ENCODE results near the gene ZNF597. TPM values are rescaled to one million over a fixed set of nuclear protein-coding genes. Genes with fewer than 3 reads are reported as not detected.

The ZNF597 gene
- total RNA-seq, 1 experiment from 2014 or later: 2.2 TPM

- Mint-ChIP-seq H3K27ac (no peak overlapping the region), H3K4me3 (no peak overlapping the region), H3K9me3 (peaks cover 43% of the 10 kb centered on the region), H3K36me3 (peaks cover 83% of the 10 kb centered on the region), H3K4me1 (no peaks in the 10 kb centered on the region), H3K27me3 (ENCODE audit: low read depth) (peaks cover 5% of the 10 kb centered on the region; the same call in 1 of the 2 replicates)
- POLR2A ChIA-PET: no interaction called here
- CTCF ChIA-PET: no interaction called here
- ATAC-seq: no peak
- TF ChIP-seq ZNF671 (CRISPR knock-in tag; IDR thresholded peaks at IDR 0.05) (no peak), ZNF121 (CRISPR knock-in tag; IDR thresholded peaks at IDR 0.05) (no peak), MXD4 (CRISPR knock-in tag; IDR thresholded peaks at IDR 0.05; ENCODE audit: borderline replicate concordance) (no peak), JUN (CRISPR knock-in tag; IDR thresholded peaks at IDR 0.05) (no peak), E2F4 (CRISPR knock-in tag; IDR thresholded peaks at IDR 0.05; ENCODE audit: borderline replicate concordance, low read depth) (no peak), ZNF219 (CRISPR knock-in tag; IDR thresholded peaks at IDR 0.05; ENCODE audit: borderline replicate concordance) (no peak), ZNF263 (CRISPR knock-in tag; IDR thresholded peaks at IDR 0.05; ENCODE audit: low read depth) (no peak), KAT7 (CRISPR knock-in tag; IDR thresholded peaks at IDR 0.05; ENCODE audit: borderline replicate concordance) (no peak), ARID4B (CRISPR knock-in tag; IDR thresholded peaks at IDR 0.05; ENCODE audit: borderline replicate concordance) (no peak), ESRRA (CRISPR knock-in tag; IDR thresholded peaks at IDR 0.05; ENCODE audit: borderline replicate concordance) (no peak), NFATC4 (CRISPR knock-in tag; IDR thresholded peaks at IDR 0.05) (no peak), AFF4 (CRISPR knock-in tag; IDR thresholded peaks at IDR 0.05; ENCODE audit: borderline replicate concordance) (no peak), SMAD4 (CRISPR knock-in tag; IDR thresholded peaks at IDR 0.05) (no peak), IRF1 (CRISPR knock-in tag; IDR thresholded peaks at IDR 0.05) (no peak), ETV6 (CRISPR knock-in tag; IDR thresholded peaks at IDR 0.05) (no peak)
- TF ChIP-seq, protein P1, sequence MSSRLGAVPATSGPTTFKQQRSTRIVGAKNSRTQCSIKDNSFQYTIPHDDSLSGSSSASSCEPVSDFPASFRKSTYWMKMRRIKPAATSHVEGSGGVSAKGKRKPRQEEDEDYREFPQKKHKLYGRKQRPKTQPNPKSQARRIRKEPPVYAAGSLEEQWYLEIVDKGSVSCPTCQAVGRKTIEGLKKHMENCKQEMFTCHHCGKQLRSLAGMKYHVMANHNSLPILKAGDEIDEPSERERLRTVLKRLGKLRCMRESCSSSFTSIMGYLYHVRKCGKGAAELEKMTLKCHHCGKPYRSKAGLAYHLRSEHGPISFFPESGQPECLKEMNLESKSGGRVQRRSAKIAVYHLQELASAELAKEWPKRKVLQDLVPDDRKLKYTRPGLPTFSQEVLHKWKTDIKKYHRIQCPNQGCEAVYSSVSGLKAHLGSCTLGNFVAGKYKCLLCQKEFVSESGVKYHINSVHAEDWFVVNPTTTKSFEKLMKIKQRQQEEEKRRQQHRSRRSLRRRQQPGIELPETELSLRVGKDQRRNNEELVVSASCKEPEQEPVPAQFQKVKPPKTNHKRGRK (CRISPR knock-in tag; IDR thresholded peaks at IDR 0.05; ENCODE audit: borderline replicate concordance): no peak
- no peak for DNase-seq (ENCODE audit: low spot score)
These were observed 55.0 kb downstream of the ZNF597 start for GRCh38 chr16:3388325-3388724.

Measured in WTC11 (cell line).